Non-pigmented ciliary epithelial cell (primary cell): ENCODE measurements around the gene SOS2.
A peak's percentile ranks its signal among the peaks of the same experiment; 100 is the strongest.
"Not testable (repeated sequence)": the region's sequence is repeated elsewhere in the genome, so short reads cannot be mapped to it uniquely, and the experiment has no call there.

Source experiments
- DNase-seq: peaks from one replicate; pipeline ENCODE4 v3.0.0-alpha.2; 2010; ENCODE audit warnings: low read depth

The SOS2 gene

DNA sequence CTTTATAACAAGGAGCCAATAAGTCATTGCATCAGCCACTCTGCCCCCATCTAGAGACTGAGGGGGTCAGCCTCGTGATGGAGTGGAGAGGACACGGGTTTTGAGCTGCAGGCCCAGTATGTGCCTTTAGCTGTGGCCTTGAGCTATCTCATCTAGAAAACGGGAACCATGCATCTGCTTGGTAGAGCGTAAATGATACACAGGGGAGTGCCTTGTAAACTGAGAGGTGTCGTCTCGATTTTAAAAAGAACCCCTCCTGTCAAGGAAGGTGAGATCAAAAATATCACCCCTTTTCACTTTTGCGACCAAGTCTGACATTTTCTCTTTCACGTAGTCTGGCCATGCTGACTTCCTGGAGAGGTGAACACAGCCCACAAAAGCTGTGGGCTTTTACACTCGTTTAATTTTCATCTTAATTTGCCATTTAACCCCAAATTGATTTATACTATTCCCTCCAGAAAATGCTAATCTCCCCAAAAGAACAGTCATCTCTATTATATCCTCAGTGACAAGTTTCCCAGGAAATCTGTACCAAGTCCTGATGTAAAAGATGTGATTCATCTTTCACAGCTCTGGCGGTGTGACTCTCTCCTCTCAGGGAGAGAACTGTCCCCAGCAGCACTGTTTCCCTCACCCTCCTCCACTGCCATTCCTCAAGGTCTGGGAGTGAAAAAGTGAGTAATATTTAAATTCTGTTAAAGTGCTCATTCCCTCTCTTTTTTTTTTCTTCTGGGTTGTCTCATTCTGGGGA, 145.6 kb downstream of the SOS2 start:
- no peak for DNase-seq

GRCh38 chr14:50084666-50085065, 146.7 kb downstream of the SOS2 start:
- DNase-seq: no peak

DNA sequence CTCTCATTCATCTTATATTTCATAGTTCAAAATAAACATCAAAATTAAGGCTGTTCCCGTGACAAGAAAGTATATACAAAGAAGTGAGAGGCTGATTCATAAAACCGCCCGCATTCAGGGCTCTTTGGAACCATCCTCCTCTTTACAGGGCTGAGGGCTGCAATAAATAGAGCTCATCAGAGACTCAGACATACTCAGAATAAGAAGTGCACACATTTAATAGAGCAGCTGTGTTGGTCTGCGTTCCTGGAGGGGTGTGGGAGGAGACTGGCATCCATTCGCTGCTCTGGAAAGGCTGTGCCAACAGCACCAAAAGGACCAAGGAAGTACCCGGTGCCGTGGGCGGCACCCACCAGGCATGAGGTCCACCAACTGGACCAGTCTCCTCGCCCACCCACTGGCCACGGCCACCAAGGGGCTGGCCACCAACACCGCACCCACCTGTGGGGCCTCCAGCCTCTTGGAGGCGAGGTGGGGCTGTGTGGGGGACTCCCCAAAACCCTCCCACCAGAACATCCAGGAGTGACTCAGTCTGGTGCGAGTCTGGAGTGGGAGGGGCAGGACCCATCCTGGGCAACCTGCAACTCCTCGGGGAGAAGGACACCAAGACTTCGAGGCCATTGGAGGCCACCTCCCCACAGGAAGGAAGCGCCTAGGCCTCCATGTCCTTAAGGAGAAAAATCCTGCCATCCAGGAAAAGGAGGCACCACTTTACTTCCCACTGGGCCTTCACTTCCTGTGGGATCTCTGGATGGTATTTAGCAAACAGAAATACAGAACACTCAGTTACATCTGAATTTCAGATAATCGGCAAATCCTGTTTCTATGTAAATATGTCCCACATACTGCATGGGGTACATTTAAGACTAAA, 147.7 kb downstream of the SOS2 start:
- no peak for DNase-seq

GRCh38 chr14:50082784-50083466, 148.5 kb downstream of the SOS2 start:
- DNase-seq: no peak

DNA sequence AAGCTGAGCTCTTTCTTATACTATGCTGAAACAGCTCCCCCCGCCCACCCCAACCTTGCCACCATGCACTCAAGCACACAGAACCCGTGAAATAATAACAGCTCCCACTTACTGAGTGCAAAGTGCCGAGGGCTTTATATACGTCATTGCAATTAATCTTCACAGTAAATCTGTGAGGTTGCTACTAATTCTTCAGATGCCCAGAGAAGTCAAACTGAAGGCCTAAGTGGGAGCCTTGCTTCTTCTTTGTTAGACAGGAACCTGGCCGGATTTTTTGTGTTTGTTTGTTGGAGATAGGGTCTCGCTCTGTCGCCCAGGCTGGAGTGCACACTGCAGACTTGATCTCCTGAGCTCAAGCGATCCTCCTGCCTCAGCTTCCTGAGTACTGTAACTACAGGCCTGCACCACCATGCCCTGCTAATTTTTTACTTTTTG, 149.1 kb downstream of the SOS2 start:
- DNase-seq: no peak

DNA sequence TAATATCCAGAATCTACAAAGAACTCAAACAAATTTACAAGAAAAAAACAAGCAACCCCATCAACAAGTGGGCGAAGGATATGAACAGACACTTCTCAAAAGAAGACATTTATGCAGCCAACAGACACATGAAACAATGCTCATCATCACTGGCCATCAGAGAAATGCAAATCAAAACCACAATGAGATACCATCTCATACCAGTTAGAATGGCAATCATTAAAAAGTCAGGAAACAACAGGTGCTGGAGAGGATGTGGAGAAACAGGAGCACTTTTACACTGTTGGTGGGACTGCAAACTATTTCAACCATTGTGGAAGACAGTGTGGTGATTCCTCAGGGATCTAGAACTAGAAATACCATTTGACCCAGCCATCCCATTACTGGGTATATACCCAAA, 152.3 kb downstream of the SOS2 start:
- not testable (repeated sequence) for DNase-seq

DNA sequence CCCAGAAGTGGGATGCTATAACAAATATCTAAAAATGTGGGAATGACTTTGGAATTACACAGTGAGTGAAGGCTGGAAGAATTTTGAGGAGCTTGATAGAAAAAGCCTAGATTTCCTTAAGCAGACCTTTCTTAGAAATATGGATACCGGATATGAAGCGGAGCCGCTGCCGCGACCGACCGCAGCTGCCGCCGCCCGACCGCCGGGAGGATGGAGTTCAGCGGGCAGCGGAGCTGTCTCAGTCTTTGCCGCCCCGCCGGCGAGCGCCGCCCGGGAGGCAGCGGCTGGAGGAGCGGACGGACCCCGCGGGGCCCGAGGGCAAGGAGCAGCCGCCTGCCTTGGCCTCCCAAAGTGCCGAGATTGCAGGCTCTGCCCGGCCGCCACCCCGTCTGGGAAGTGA, 157.7 kb downstream of the SOS2 start:
- not testable (repeated sequence) for DNase-seq

DNA sequence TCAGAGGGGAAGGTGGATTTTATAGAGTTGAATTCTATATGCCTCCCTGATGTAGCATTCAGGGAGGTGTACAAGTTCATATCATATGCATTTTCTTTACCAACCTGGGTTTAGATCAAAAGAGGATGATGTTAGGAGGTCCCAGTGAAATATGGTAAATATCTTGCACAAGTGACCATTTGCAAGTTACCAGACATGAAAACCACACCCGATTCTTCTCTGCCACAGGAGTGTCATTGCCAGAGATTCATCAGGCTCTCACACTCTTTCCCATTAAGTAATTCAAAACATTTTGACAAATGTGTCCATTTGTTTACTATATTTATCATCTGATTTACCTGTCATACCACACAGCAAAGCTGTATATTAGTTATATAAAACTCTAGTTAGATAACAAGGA, 159.0 kb downstream of the SOS2 start:
- no peak for DNase-seq

DNA sequence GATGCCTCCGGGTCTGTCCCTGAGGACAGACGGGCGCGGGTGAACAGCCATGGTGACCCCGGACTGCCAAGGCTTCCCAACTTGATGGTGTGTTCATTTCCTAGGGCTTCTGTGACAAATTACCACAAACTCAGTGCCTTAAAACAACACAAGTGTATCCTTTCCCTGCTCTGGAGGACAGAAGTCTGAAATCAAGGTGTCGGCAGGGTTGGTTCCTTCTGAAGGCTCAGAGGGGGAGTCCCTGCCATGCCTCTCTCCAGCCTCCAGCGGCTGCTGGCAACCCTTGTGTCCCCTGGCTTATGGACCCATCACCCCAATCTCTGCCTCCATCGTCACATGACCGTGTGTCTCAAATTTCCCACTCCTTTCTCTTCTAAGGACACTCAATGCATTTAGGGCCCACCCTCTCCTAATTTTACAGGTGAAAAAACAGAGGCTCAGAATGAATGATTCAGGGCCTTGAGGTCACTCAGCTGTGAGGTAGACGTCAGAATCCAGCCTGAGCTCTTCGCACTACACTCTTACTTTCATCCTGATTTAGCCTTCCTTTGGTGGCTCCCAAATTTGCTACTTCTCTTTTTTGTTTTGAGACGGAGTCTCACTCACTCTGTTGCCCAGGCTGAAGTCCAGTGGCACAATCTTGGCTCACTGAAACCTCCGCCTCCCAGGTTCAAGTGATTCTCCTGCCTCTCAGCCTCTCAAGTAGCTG, 160.4 kb downstream of the SOS2 start:
- no peak for DNase-seq

GRCh38 chr14:50070230-50070629, 161.1 kb downstream of the SOS2 start:
- no peak for DNase-seq

DNA sequence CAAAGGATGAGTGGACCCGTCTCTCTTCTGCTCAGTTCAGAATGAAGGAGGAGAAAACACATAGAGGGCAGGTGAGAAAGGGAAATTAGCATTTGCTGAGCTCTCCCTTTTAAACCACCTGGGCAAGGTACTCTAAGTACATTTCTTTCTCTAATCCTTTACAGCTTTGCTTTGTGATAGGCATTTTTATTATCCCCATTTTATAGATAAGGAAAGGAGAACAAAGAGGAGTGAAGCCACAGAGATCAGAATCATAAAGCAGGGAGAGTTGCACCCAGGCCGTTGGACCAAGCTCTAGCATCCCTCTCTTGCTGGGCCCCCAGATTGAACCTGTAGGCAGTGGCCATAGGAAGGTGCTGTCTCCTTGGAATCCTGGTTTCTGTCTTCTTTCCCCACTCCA, 162.1 kb downstream of the SOS2 start:
- no peak for DNase-seq

- DNase-seq: no peak
Observed at GRCh38 chr14:50068496-50068895, 162.9 kb downstream of the SOS2 start.

- DNase-seq: peak; percentile 54
Observed at GRCh38 chr14:50067723-50068495, 163.5 kb downstream of the SOS2 start.
